Measurements from ENCODE around the gene RHOV.

The RHOV gene

DNA sequence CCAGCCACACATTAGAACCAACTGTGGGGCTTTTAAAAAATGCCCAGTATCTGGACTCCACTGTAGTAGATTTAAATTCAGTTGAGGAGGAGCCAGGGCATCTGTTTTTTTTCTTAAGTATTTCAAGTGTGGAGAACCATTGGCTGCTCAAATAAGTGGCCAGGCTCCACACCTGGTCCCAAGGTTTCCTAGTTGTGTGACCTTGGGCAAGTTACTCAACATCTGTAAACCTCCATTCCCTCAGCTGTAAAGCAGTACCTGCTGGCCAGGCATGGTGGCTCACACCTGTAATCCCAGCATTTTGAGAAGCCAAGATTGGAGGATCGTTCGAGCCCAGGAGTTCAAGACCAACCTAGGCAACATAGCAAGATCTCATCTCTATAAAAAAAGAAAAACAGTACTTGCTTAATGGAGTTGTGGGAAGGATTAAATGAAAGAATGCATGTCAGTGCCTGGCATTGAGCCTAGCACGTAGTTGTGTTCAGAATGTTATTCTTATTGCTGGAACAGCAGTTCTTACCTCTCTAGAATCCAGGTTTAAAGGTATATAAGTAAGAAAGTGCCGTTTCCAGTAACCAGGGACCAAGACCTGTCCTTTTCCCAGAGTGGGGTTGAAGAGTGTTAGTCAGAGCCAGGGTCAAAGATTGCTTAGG is 47.5 kb downstream of the RHOV start:
- no peak for DNase-seq (ENCODE audit: low read depth)
- no peak overlapping the region for H3K4me3 ChIP-seq (ENCODE audit: low read depth, low read length)
- no peak for TF ChIP-seq CTCF (IDR thresholded peaks at IDR 0.05; ENCODE audit: control insufficient read depth, extremely low read depth, insufficient read depth)

DNA sequence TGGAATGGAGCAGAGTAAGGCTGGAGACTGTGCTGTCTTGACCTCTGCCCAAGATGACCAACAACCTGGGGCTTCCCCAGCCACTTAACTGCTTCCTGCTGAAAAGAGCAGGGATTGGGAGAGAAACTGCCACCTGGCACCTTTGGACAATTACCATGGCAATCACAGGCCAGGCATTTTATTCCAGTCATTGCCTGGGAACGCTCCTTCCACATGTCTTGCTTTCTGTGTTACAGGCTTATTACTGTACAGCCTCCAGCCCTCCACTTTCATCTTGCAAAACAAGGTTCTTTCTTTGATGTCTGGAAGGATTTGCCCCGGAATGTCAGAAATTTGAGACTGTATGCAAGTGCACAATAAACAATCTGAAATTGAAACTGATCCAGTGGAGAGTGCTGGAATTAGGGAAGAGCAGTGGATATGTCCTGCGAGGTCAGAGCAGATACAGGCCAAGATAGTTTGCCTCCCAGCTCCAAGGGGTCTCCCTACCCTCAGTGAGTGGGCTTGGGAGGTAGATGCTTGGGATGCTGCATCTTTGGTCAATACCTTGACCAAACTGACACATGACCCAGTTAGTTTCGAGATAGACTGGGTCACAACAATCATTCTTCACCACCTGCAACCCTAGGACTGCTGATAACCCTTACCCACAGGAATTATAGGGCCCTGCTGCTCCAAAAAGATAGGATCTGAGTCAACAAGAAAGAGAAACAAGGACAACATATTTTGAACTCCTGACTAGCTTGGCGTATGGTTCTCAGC is 48.2 kb downstream of the RHOV start:
- H3K4me3 ChIP-seq (ENCODE audit: low read depth, low read length), result no peak overlapping the region
- no peak for DNase-seq (ENCODE audit: low read depth)
- TF ChIP-seq CTCF (IDR thresholded peaks at IDR 0.05; ENCODE audit: control insufficient read depth, extremely low read depth, insufficient read depth), result no peak

DNA sequence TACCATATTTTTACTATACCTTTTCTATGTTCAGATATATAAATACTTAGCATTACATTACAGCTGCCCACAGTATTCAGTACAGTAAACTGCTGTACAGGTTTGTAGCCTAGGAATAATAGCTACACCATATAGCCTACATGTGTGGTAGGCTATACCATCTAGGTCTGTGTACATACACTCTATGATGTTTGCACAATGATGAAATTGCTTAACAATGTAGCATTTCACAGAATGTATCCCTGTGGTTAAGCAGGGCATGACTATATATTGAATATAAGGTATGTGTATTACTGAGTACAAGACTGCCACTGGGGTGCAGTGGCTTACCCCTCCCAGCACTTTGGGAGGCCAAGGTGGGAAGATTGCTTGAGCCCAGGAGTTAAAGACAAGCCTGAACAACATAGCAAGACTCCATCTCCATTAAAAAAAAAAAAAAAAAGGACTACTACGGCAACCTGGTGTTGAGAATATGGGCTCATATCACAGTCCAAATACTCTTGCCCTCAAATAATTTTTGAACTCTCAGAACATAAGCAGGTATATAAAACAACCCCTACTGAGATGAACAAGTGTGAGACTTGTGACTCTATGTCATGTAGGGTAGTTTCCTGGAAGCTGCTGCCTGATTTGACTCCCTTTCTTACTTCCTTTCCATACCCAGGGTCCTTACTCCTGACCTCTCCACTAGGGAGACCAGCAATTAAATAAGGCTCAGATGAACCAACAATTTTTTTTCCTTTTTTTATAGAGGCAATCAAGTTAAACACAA is 50.3 kb downstream of the RHOV start:
- no peak for DNase-seq (ENCODE audit: low read depth)
- no peak overlapping the region for H3K4me3 ChIP-seq (ENCODE audit: low read depth, low read length)
- no peak for TF ChIP-seq CTCF (IDR thresholded peaks at IDR 0.05; ENCODE audit: control insufficient read depth, extremely low read depth, insufficient read depth)

Measured in LNCaP clone FGC (cell line).